IMR-90 (cell line): ENCODE results near the gene ABCE1. TPM values are rescaled to one million over a fixed set of nuclear protein-coding genes. Genes with fewer than 3 reads are reported as not detected.

ENCODE experiments used
- ATAC-seq: fragments of 200-7000 bp; cut with Tn5 transposase; 2 replicates; pipeline ENCODE4 v1.9.1; 2020; ENCODE audit warnings: low read depth, mild to moderate bottlenecking, moderate library complexity
- BruUV-seq: library from RNA; stranded (reverse); fragments of 400-500 nt; replicated peaks from 2 replicates; lab custom pipeline; 2021; lab: Mats Ljungman, UMichigan
- CTCF ChIA-PET: fragments of 300-600 bp; formaldehyde crosslinking; extraction: SDS; loops from one replicate; lab custom pipeline; 2021; ENCODE audit warnings: antibody characterized with exemption; lab: Yijun Ruan, JAX
- POLR2A ChIA-PET: fragments of 300-600 bp; sonication (Branson Sonifier 250); formaldehyde crosslinking; loops from one replicate; lab custom pipeline; 2022; ENCODE audit warnings: antibody characterized with exemption; ENCODE audit not compliant: unreplicated experiment; lab: Charles Lee
- DNase-seq: peaks from one replicate; pipeline ENCODE4 v3.0.0; 2013
- H2AFZ ChIP-seq: replicated peaks from 2 replicates; pipeline ENCODE3; 2013; ENCODE audit warnings: low read length, mild to moderate bottlenecking; ENCODE audit not compliant: poor library complexity
- H2AK5ac ChIP-seq: 2 replicates; pipeline ENCODE4 v1.6.1; 2013; ENCODE audit warnings: low read depth, low read length, inconsistent platforms
- H2AK9ac ChIP-seq: replicated peaks from 2 replicates; pipeline ENCODE3; 2013; ENCODE audit warnings: mild to moderate bottlenecking, low read depth, low read length, moderate library complexity; ENCODE audit not compliant: poor library complexity
- H2BK120ac ChIP-seq: 2 replicates; pipeline ENCODE4 v1.6.1; 2013; ENCODE audit warnings: low read depth, low read length, inconsistent platforms
- H2BK15ac ChIP-seq: 3 replicates; pipeline ENCODE4 v1.6.1; 2013; ENCODE audit warnings: low read depth, low read length, inconsistent platforms
- H2BK20ac ChIP-seq: 2 replicates; pipeline ENCODE4 v1.6.1; 2013; ENCODE audit warnings: low read depth, mild to moderate bottlenecking, inconsistent platforms, low read length, moderate library complexity
- H2BK5ac ChIP-seq: 2 replicates; pipeline ENCODE4 v1.6.1; 2013; ENCODE audit warnings: mild to moderate bottlenecking, low read depth, low read length, inconsistent platforms; ENCODE audit not compliant: poor library complexity, severe bottlenecking
- H3K14ac ChIP-seq: replicated peaks from 2 replicates; pipeline ENCODE4 v1.6.1; 2013; ENCODE audit warnings: low read depth, low read length, inconsistent platforms
- H3K18ac ChIP-seq: 2 replicates; pipeline ENCODE4 v1.6.1; 2013; ENCODE audit warnings: low read depth, low read length, control low read depth
- H3K23ac ChIP-seq: 2 replicates; pipeline ENCODE4 v1.6.1; 2013; ENCODE audit warnings: low read depth, low read length, inconsistent platforms
- H3K27ac ChIP-seq: 2 replicates; pipeline ENCODE4 v1.5.1; 2013; ENCODE audit warnings: mild to moderate bottlenecking, control low read depth, low read length; ENCODE audit not compliant: insufficient read depth
- H3K27me3 ChIP-seq: 2 replicates; pipeline ENCODE4 v1.6.1; 2013; ENCODE audit warnings: low read length; ENCODE audit not compliant: control insufficient read depth, insufficient read depth
- H3K36me3 ChIP-seq: 2 replicates; pipeline ENCODE4 v1.6.1; 2013; ENCODE audit warnings: low read length, mixed read lengths; ENCODE audit not compliant: control insufficient read depth, insufficient read depth
- H3K4ac ChIP-seq: 2 replicates; pipeline ENCODE4 v1.6.1; 2013; ENCODE audit warnings: low read depth, low read length, inconsistent platforms
- H3K4me1 ChIP-seq: 2 replicates; pipeline ENCODE4 v1.6.1; 2013; ENCODE audit warnings: low read length, mixed read lengths; ENCODE audit not compliant: control insufficient read depth, insufficient read depth
- H3K4me2 ChIP-seq: 2 replicates; pipeline ENCODE4 v1.6.1; 2013; ENCODE audit warnings: low read depth, mild to moderate bottlenecking, control low read depth, low read length, moderate library complexity
- H3K4me3 ChIP-seq: 2 replicates; pipeline ENCODE4 v1.5.1; 2013; ENCODE audit warnings: low read depth, mild to moderate bottlenecking, control low read depth, low read length, moderate library complexity; ENCODE audit not compliant: insufficient read depth
- H3K56ac ChIP-seq: 2 replicates; pipeline ENCODE4 v1.6.1; 2013; ENCODE audit warnings: low read length, inconsistent platforms; ENCODE audit not compliant: insufficient read depth; ENCODE audit errors: extremely low read depth
- H3K79me1 ChIP-seq, 2 experiments: 2 replicates each; pipeline ENCODE4 v1.6.1; 2013; ENCODE audit warnings: low read length in 2 of 2, inconsistent platforms in 1 of 2, low read depth in 1 of 2
- H3K9ac ChIP-seq: 2 replicates; pipeline ENCODE4 v1.6.1; 2013; ENCODE audit warnings: low read depth, low read length, control low read depth
- H3K9me1 ChIP-seq: 2 replicates; pipeline ENCODE4 v1.6.1; 2013; ENCODE audit warnings: low read length, inconsistent platforms; ENCODE audit not compliant: insufficient read depth
- H3K9me3 ChIP-seq: 2 replicates; pipeline ENCODE4 v1.6.1; 2013; ENCODE audit warnings: low read length; ENCODE audit not compliant: control insufficient read depth, insufficient read depth
- H4K20me1 ChIP-seq: 2 replicates; pipeline ENCODE4 v1.6.1; 2013; ENCODE audit warnings: low read length, inconsistent platforms; ENCODE audit not compliant: insufficient read depth
- H4K5ac ChIP-seq: 2 replicates; pipeline ENCODE4 v1.6.1; 2013; ENCODE audit warnings: mild to moderate bottlenecking, low read depth, low read length, control low read depth
- H4K8ac ChIP-seq, 2 experiments: 2 replicates each; pipeline ENCODE4 v1.6.1; 2013; ENCODE audit warnings: low read depth in 2 of 2, low read length in 2 of 2, control low read depth in 1 of 2, inconsistent platforms in 1 of 2
- H4K91ac ChIP-seq: 2 replicates; pipeline ENCODE4 v1.6.1; 2013; ENCODE audit warnings: low read depth, low read length, inconsistent platforms; ENCODE audit not compliant: insufficient read depth
- BHLHE40 ChIP-seq: fragments of 150-350 bp; IDR thresholded peaks from 2 replicates; pipeline ENCODE4 v1.6.1; 2016; ENCODE audit warnings: mild to moderate bottlenecking, low read depth, low read length
- CHD1 ChIP-seq: IDR thresholded peaks from 2 replicates; pipeline ENCODE4 v1.6.1; 2012; ENCODE audit warnings: low read depth, low read length, improper control_type of control experiment
- ELK1 ChIP-seq: fragments of 150-350 bp; IDR thresholded peaks from 2 replicates; pipeline ENCODE4 v1.6.1; 2016; ENCODE audit warnings: low read depth, mild to moderate bottlenecking, low read length, moderate library complexity, borderline replicate concordance
- MAZ ChIP-seq: IDR thresholded peaks from 2 replicates; pipeline ENCODE4 v1.6.1; 2012; ENCODE audit warnings: low read depth, mild to moderate bottlenecking, low read length, improper control_type of control experiment, moderate library complexity, borderline replicate concordance
- MXI1 ChIP-seq: IDR thresholded peaks from 2 replicates; pipeline ENCODE4 v1.6.1; 2012; ENCODE audit warnings: low read depth, mild to moderate bottlenecking, low read length, moderate library complexity, borderline replicate concordance
- NFE2L2 ChIP-seq: fragments of 150-350 bp; IDR thresholded peaks from 2 replicates; pipeline ENCODE4 v1.6.1; 2016; ENCODE audit warnings: low read depth, mild to moderate bottlenecking, low read length
- POLR2A ChIP-seq: IDR thresholded peaks from 2 replicates; pipeline ENCODE4 v1.6.1; 2012; ENCODE audit warnings: mild to moderate bottlenecking, low read depth, low read length
- RAD21 ChIP-seq: IDR thresholded peaks from 2 replicates; pipeline ENCODE4 v1.6.1; 2012; ENCODE audit warnings: low read length, improper control_type of control experiment
- RFX5 ChIP-seq: IDR thresholded peaks from 2 replicates; pipeline ENCODE4 v1.8.0; 2012; ENCODE audit warnings: low read depth, mild to moderate bottlenecking, low read length, moderate library complexity
- USF2 ChIP-seq: fragments of 150-350 bp; IDR thresholded peaks from 2 replicates; pipeline ENCODE4 v1.6.1; 2017; ENCODE audit warnings: mild to moderate bottlenecking, antibody characterized with exemption, low read length, low read depth
- WGBS, 2 experiments: methylation state at CpG; one replicate each; pipeline versions ENCODE4 v1.1.5 to v1.1.7; 2013; ENCODE audit warnings: missing lambda C conversion rate in 2 of 2; ENCODE audit not compliant: insufficient read length in 1 of 2; ENCODE audit errors: extremely low coverage in 2 of 2; 5-methylcytosine and 5-hydroxymethylcytosine counted together
- dilution Hi-C: fragments of 300-500 bp; cut with HindIII; formaldehyde crosslinking; loops from one replicate; pipeline ENCODE4 v1.14.3; 2018; ENCODE audit warnings: low sequenced_read_pairs; ENCODE audit not compliant: unreplicated experiment
- in situ Hi-C: fragments of 300-500 bp; cut with MboI; formaldehyde crosslinking; loops from 3 replicates; pipeline ENCODE4 v1.14.3; 2019; ENCODE audit warnings: low sequenced_read_pairs, inconsistent platforms, mixed read lengths
- intact Hi-C: fragments of 100-400 bp; cut with micrococcal nuclease; formaldehyde crosslinking; loops from 2 replicates; pipeline ENCODE4 v1.10.0; 2022
- polyA plus RNA-seq, 3 experiments: library from polyadenylated mRNA; depleted of rRNA; stranded (reverse); fragments of >200 nt; gene quantifications; 2 replicates each; pipeline ENCODE4 v1.2.3, GENCODE V29; 2012; ENCODE audit warnings: low replicate concordance in 1 of 3
- total RNA-seq: library from RNA; depleted of rRNA; stranded (reverse); fragments of >200 nt; gene quantifications from 2 replicates; pipeline ENCODE4 v1.2.3, GENCODE V29; 2012

Gene ABCE1
- total and polyA plus RNA-seq, 2 of the 4 experiments (the other 2 are of a cell fraction), result 54.5 to 219 TPM

- Histone ChIP-seq H3K27ac (no peak overlapping the region), H3K36me3 (peaks cover 1% of the 10 kb centered on the region; the same call in 1 of the 2 replicates)
- CTCF ChIA-PET, result interaction anchor here (0.7 kb wide), 1 partner anchor 9 kb away, joined by 3 read pairs; no protein-coding TSS in a partner anchor
These were observed 16.4 kb upstream of the ABCE1 start for GRCh38 chr4:145081756-145082155.

More at GRCh38 chr4:145081756-145082155, 16.4 kb upstream of the ABCE1 start:
- Histone ChIP-seq H3K4me1 (no peaks in the 10 kb centered on the region; the same call in 1 of the 2 replicates), H3K9ac (no peak overlapping the region), H2BK15ac (no peak overlapping the region), H2AK9ac (no peak overlapping the region), H3K56ac (no peak overlapping the region), H4K5ac (no peak overlapping the region), H3K9me1 (no peaks in the 10 kb centered on the region; the same call in 1 of the 2 replicates), H3K23ac (no peak overlapping the region), H4K91ac (no peak overlapping the region), H4K20me1 (no peaks in the 10 kb centered on the region), H3K9me3 (no peaks in the 10 kb centered on the region), H2BK120ac (no peak overlapping the region), H2AK5ac (no peak overlapping the region), H2BK5ac (no peak overlapping the region), H3K4me3 (no peak overlapping the region), H3K79me1 (peaks cover 5 to 23% of the 10 kb centered on the region in 2 experiments; a peak in 3 of 4 replicates), H3K4me2 (no peak overlapping the region), H3K14ac (no peak overlapping the region), H3K4ac (no peak overlapping the region), H2AFZ (no peak overlapping the region), H3K18ac (no peak overlapping the region), H3K27me3 (no peaks in the 10 kb centered on the region), H2BK20ac (no peak overlapping the region), H4K8ac (no peak overlapping the region)
- dilution Hi-C loops, result no loop called here
- TF ChIP-seq RFX5 (no peak), NFE2L2 (no peak), POLR2A (no peak), ELK1 (no peak), USF2 (no peak), BHLHE40 (no peak), CHD1 (no peak), RAD21 (no peak), MXI1 (no peak), MAZ (no peak)
- DNase-seq (no peak), ATAC-seq (no peak)
- intact Hi-C loops, result no loop called here
- in situ Hi-C loops, result no loop called here
- WGBS, 2 experiments, result no CpG with 5 or more reads among the region's 1 CpG
- BruUV-seq, result no TSS peak
- POLR2A ChIA-PET, result no interaction called here
